Ovary (tissue), 3 donors: ENCODE data around the gene CACNA2D3.

ENCODE experiments used
- CTCF ChIP-seq, 3 donors: fragments of 450-650 bp in 2 of 3; fragments of 200-600 bp in 1 of 3; IDR thresholded peaks; one replicate each; pipeline versions ENCODE4 v1.5.1 to v1.8.0; 2016 to 2022; ENCODE audit warnings: antibody characterized with exemption in 3 of 3, mild to moderate bottlenecking in 1 of 3
- EP300 ChIP-seq: sonication (generic); formaldehyde crosslinking; IDR thresholded peaks from one replicate; pipeline ENCODE4 v1.6.1; 2017; ENCODE audit warnings: antibody characterized with exemption
- POLR2A ChIP-seq: fragments of 450-650 bp; IDR thresholded peaks from one replicate; pipeline ENCODE4 v1.6.1; 2017; ENCODE audit warnings: antibody characterized with exemption, mild to moderate bottlenecking, moderate library complexity
- donor health status: DM: no; HTN: no; CAD: no.

DNA sequence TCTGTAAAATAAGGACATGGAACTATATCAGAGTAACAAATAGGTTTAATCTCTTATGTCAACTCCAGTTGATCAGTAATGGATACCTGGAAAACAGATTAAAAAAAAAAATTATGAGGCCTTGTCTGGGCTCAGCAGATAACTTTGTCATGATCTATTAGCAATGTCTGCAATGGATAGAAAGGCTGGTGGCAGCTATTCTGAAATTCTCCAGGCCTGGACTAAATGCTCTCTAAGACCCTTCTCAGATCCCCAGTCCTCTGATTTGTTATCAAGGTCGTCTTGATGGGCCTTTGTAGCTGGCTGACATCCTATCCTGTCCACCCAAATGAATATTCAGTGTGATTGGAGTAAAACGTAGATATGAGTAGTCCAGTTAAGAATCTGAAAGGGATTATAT lies 791.8 kb downstream of the CACNA2D3 start:
- TF ChIP-seq POLR2A = no peak
- TF ChIP-seq CTCF (IDR thresholded peaks at IDR 0.05) = no peak
- no peak for TF ChIP-seq EP300
